ENCODE results near the gene BAD. TPM values are rescaled to one million over a fixed set of nuclear protein-coding genes. Genes with fewer than 3 reads are reported as not detected.
"Not testable (repeated sequence)": the region's sequence is repeated elsewhere in the genome, so short reads cannot be mapped to it uniquely, and the experiment has no call there.

BAD gene
- 100 to 1,000 TPM in 1 of 3 donors, 10 to 100 TPM in 2; 40.5 to 115 (median 70.6) TPM for polyA plus RNA-seq

- WGBS, 3 donors: 2 to 3% (median 2%) methylated on average over 35 to 44 of the region's 44 CpGs
Measured at GRCh38 chr11:64284048-64284961, at the start of gene BAD. TSS of gene BAD (minus strand) at chr11:64284665. CDS start at chr11:64284368, 297 bp downstream.

GRCh38 chr11:64333556-64333955 is 49.1 kb upstream of the BAD start:
- 91 to 94% (median 94%) methylated on average over 8 of the region's 8 CpGs for WGBS, 3 donors
- no peak overlapping the region for H3K27ac ChIP-seq (ENCODE audit: low read depth, low read length)

More at GRCh38 chr11:64284048-64284961, at the start of gene BAD:
- peak within 1 kb of the TSS; percentile 56 for H3K27ac ChIP-seq (ENCODE audit: low read depth, low read length)

- no peak overlapping the region for H3K27ac ChIP-seq (ENCODE audit: low read depth, low read length)
- 21 to 29% (median 23%) methylated on average over 15 to 20 of the region's 20 CpGs for WGBS, 3 donors
Measured at GRCh38 chr11:64331569-64332371, 47.3 kb upstream of the BAD start.

- WGBS, 3 donors: 83 to 90% (median 87%) methylated on average over 11 of the region's 11 CpGs
- H3K27ac ChIP-seq (ENCODE audit: low read depth, low read length): no peak overlapping the region
Measured at GRCh38 chr11:64330888-64331287, 46.4 kb upstream of the BAD start.

- 75 to 86% (median 82%) methylated on average over 3 of the region's 3 CpGs for WGBS, 3 donors
- H3K27ac ChIP-seq (ENCODE audit: low read depth, low read length): no peak overlapping the region
Measured at GRCh38 chr11:64327993-64328392, 43.5 kb upstream of the BAD start.

- 85 to 92% (median 90%) methylated on average over 2 of the region's 2 CpGs for WGBS, 3 donors
- no peak overlapping the region for H3K27ac ChIP-seq (ENCODE audit: low read depth, low read length)
Measured at GRCh38 chr11:64327375-64327774, 42.9 kb upstream of the BAD start.

- WGBS, 3 donors: 88 to 92% (median 92%) methylated on average over 11 of the region's 11 CpGs
Measured at GRCh38 chr11:64324692-64325469, 40.4 kb upstream of the BAD start.

GRCh38 chr11:64323984-64324383 is 39.5 kb upstream of the BAD start:
- WGBS, 3 donors: 77 to 85% (median 83%) methylated on average over 4 of the region's 4 CpGs
- not testable (repeated sequence) for H3K27ac ChIP-seq (ENCODE audit: low read depth, low read length)

More at GRCh38 chr11:64324692-64325469, 40.4 kb upstream of the BAD start:
- no peak overlapping the region for H3K27ac ChIP-seq (ENCODE audit: low read depth, low read length)

GRCh38 chr11:64323373-64323772 is 38.9 kb upstream of the BAD start:
- WGBS, 3 donors: 65 to 76% (median 73%) methylated on average over 5 of the region's 5 CpGs
- no peak overlapping the region for H3K27ac ChIP-seq (ENCODE audit: low read depth, low read length)

GRCh38 chr11:64322925-64323260 is 38.4 kb upstream of the BAD start:
- no peak overlapping the region for H3K27ac ChIP-seq (ENCODE audit: low read depth, low read length)
- WGBS, 3 donors: 82 to 87% (median 83%) methylated on average over 7 of the region's 7 CpGs

- WGBS, 3 donors: 56 to 91% (median 86%) methylated on average over 5 of the region's 5 CpGs
- no peak overlapping the region for H3K27ac ChIP-seq (ENCODE audit: low read depth, low read length)
Measured at GRCh38 chr11:64321533-64321932, 37.1 kb upstream of the BAD start.

- WGBS, 3 donors: 81 to 84% (median 83%) methylated on average over 5 of the region's 5 CpGs
- H3K27ac ChIP-seq (ENCODE audit: low read depth, low read length): no peak overlapping the region
Measured at GRCh38 chr11:64321026-64321425, 36.6 kb upstream of the BAD start.

- H3K27ac ChIP-seq (ENCODE audit: low read depth, low read length): no peak overlapping the region
- 92 to 95% (median 93%) methylated on average over 7 of the region's 7 CpGs for WGBS, 3 donors
Measured at GRCh38 chr11:64320556-64320955, 36.1 kb upstream of the BAD start.

GRCh38 chr11:64318766-64319761 is 34.6 kb upstream of the BAD start:
- H3K27ac ChIP-seq (ENCODE audit: low read depth, low read length): peak overlapping the region; percentile 4
- WGBS, 3 donors: 16 to 23% (median 19%) methylated on average over 17 to 19 of the region's 19 CpGs

- 1% methylated on average over 61 of the region's 61 CpGs for WGBS, 3 donors
- peak within 1 kb of the TSS; percentile 63 for H3K27ac ChIP-seq (ENCODE audit: low read depth, low read length)
Measured at GRCh38 chr11:64317961-64318765, 33.7 kb upstream of the BAD start, which contains the start of gene PRDX5. TSS of gene PRDX5 (plus strand) at chr11:64318121. CDS start at chr11:64318216, 95 bp downstream.

- WGBS, 3 donors: 0% methylated on average over 43 of the region's 43 CpGs
- H3K27ac ChIP-seq (ENCODE audit: low read depth, low read length): peak within 1 kb of the TSS; percentile 63
Measured at GRCh38 chr11:64317325-64317960, 33.0 kb upstream of the BAD start, which contains the start of gene TRMT112. TSS of gene TRMT112 (minus strand) at chr11:64317559. CDS start at chr11:64317526, 33 bp downstream.

Measured in adipose tissue (tissue), 3 donors.